MM.1S (cell line): ENCODE results near the gene ADARB2.

Source experiments
- DNase-seq: peaks from one replicate; pipeline ENCODE4 v3.0.0-alpha.2; 2015
- H2AFZ ChIP-seq: fragments of 300-600 bp; sonication (generic); 2 replicates; pipeline ENCODE4 v1.6.0; 2016; ENCODE audit warnings: antibody characterized with exemption, low read length
- H3F3A ChIP-seq: fragments of 300-600 bp; sonication (generic); 2 replicates; pipeline ENCODE4 v1.6.1; 2016; ENCODE audit warnings: mild to moderate bottlenecking, antibody characterized with exemption, low read length, moderate library complexity, mixed read lengths; ENCODE audit not compliant: insufficient read depth
- H3K27ac ChIP-seq: fragments of 300-600 bp; sonication (generic); 2 replicates; pipeline ENCODE4 v1.5.1; 2016; ENCODE audit warnings: mild to moderate bottlenecking, low read length
- H3K27me3 ChIP-seq: fragments of 300-600 bp; sonication (generic); replicated peaks from 2 replicates; pipeline ENCODE4 v1.6.0; 2016; ENCODE audit warnings: low read length; ENCODE audit not compliant: insufficient read depth
- H3K36me3 ChIP-seq: fragments of 300-600 bp; sonication (generic); replicated peaks from 2 replicates; pipeline ENCODE4 v1.6.1; 2016; ENCODE audit warnings: mild to moderate bottlenecking, low read length, mixed read lengths; ENCODE audit not compliant: insufficient read depth
- H3K4me1 ChIP-seq: fragments of 300-600 bp; sonication (generic); 2 replicates; pipeline ENCODE4 v1.6.1; 2016; ENCODE audit warnings: low read length, mixed read lengths
- H3K4me2 ChIP-seq: fragments of 300-600 bp; sonication (generic); 2 replicates; pipeline ENCODE4 v1.6.0; 2016; ENCODE audit warnings: low read depth, low read length
- H3K4me3 ChIP-seq: fragments of 300-600 bp; sonication (generic); 2 replicates; pipeline ENCODE4 v1.5.1; 2016; ENCODE audit warnings: low read length, mixed read lengths
- H3K79me2 ChIP-seq: fragments of 300-600 bp; sonication (generic); 2 replicates; pipeline ENCODE4 v1.6.1; 2016; ENCODE audit warnings: mixed run types, low read length, mixed read lengths
- H3K9ac ChIP-seq: fragments of 300-600 bp; sonication (generic); 2 replicates; pipeline ENCODE4 v1.6.1; 2016; ENCODE audit warnings: low read length, mixed read lengths
- H3K9me2 ChIP-seq: fragments of 300-600 bp; sonication (generic); replicated peaks from 2 replicates; pipeline ENCODE4 v1.6.1; 2016; ENCODE audit warnings: mild to moderate bottlenecking, low read length, mixed read lengths; ENCODE audit not compliant: insufficient read depth
- H3K9me3 ChIP-seq: fragments of 300-600 bp; sonication (generic); replicated peaks from 2 replicates; pipeline ENCODE4 v1.6.1; 2016; ENCODE audit warnings: mild to moderate bottlenecking, low read length, mixed read lengths; ENCODE audit not compliant: insufficient read depth
- H4K20me1 ChIP-seq: fragments of 300-600 bp; sonication (generic); 2 replicates; pipeline ENCODE4 v1.6.1; 2016; ENCODE audit warnings: mild to moderate bottlenecking, low read length, moderate library complexity, mixed read lengths; ENCODE audit not compliant: insufficient read depth
- CTCF ChIP-seq: fragments of 300-600 bp; sonication (generic); IDR thresholded peaks from 2 replicates; pipeline ENCODE4 v1.5.1; 2016; ENCODE audit warnings: antibody characterized with exemption, low read length, mixed read lengths
- EZH2 ChIP-seq: fragments of 300-600 bp; sonication (generic); optimal IDR thresholded peaks from 2 replicates; pipeline ENCODE3; 2017; ENCODE audit warnings: low read depth, mild to moderate bottlenecking, antibody characterized with exemption, low read length, mixed read lengths
- EZH2phosphoT487 ChIP-seq: fragments of 300-600 bp; sonication (generic); IDR thresholded peaks from 2 replicates; pipeline ENCODE4 v1.6.1; 2018; ENCODE audit warnings: antibody characterized with exemption, low read length

ADARB2 gene

GRCh38 chr10:1362589-1363445 lies 374.5 kb downstream of the ADARB2 start:
- Histone ChIP-seq H3F3A (no peaks in the 10 kb centered on the region), H4K20me1 (no peaks in the 10 kb centered on the region), H3K9me3 (no peaks in the 10 kb centered on the region), H3K4me3 (no peak overlapping the region), H3K4me2 (no peak overlapping the region), H3K79me2 (no peaks in the 10 kb centered on the region), H3K27me3 (no peaks in the 10 kb centered on the region), H2AFZ (no peak overlapping the region), H3K36me3 (no peaks in the 10 kb centered on the region), H3K27ac (no peak overlapping the region), H3K9ac (no peak overlapping the region), H3K4me1 (no peaks in the 10 kb centered on the region), H3K9me2 (no peaks in the 10 kb centered on the region)
- DNase-seq, result no peak
- TF ChIP-seq CTCF, result no peak

- no peak for TF ChIP-seq CTCF
- TF ChIP-seq EZH2phosphoT487, result no peak
- no peak for TF ChIP-seq EZH2
- H4K20me1 ChIP-seq, result no peaks in the 10 kb centered on the region
- no peak overlapping the region for H3K4me3 ChIP-seq
These were observed 375.8 kb downstream of the ADARB2 start for GRCh38 chr10:1361411-1362105.

GRCh38 chr10:1360558-1361164 lies 376.7 kb downstream of the ADARB2 start:
- Histone ChIP-seq H3K4me1 (no peaks in the 10 kb centered on the region), H3F3A (no peaks in the 10 kb centered on the region), H3K27me3 (no peaks in the 10 kb centered on the region), H3K79me2 (no peaks in the 10 kb centered on the region), H3K4me3 (no peak overlapping the region), H3K9ac (no peak overlapping the region), H3K27ac (no peak overlapping the region), H4K20me1 (no peaks in the 10 kb centered on the region), H3K36me3 (no peaks in the 10 kb centered on the region), H2AFZ (no peak overlapping the region), H3K9me3 (no peaks in the 10 kb centered on the region), H3K4me2 (no peak overlapping the region), H3K9me2 (no peaks in the 10 kb centered on the region)
- DNase-seq, result no peak
- TF ChIP-seq EZH2, result no peak
- TF ChIP-seq CTCF, result no peak
- TF ChIP-seq EZH2phosphoT487, result no peak

More at GRCh38 chr10:1361411-1362105, 375.8 kb downstream of the ADARB2 start:
- no peaks in the 10 kb centered on the region for H3K9me2 ChIP-seq
- H3K27me3 ChIP-seq, result no peaks in the 10 kb centered on the region
- H3K4me1 ChIP-seq, result no peaks in the 10 kb centered on the region
- H3F3A ChIP-seq, result no peaks in the 10 kb centered on the region
- no peak overlapping the region for H3K9ac ChIP-seq
- no peak overlapping the region for H3K27ac ChIP-seq
- H2AFZ ChIP-seq, result no peak overlapping the region
- H3K4me2 ChIP-seq, result no peak overlapping the region
- no peaks in the 10 kb centered on the region for H3K9me3 ChIP-seq
- H3K36me3 ChIP-seq, result no peaks in the 10 kb centered on the region
- no peaks in the 10 kb centered on the region for H3K79me2 ChIP-seq
- no peak for DNase-seq
